Measurements from ENCODE around the gene GRID1. TPM values are rescaled to one million over a fixed set of nuclear protein-coding genes. Genes with fewer than 3 reads are reported as not detected.

The GRID1 gene
- total RNA-seq, 1 experiment from 2014 or later: 5.6 TPM

GRCh38 chr10:86248062-86248461 is 118.5 kb downstream of the GRID1 start:
- H3K36me3 ChIP-seq (ENCODE audit: control insufficient read depth in 1 of 2, insufficient read depth in 2 of 2, low read length in 2 of 2): no peaks in the 10 kb centered on the region
- RAD21 ChIA-PET (ENCODE audit: low non-redundant PET in 1 of 2, low total read pairs in 2 of 2, uncharacterized antibody in 2 of 2, unreplicated experiment in 2 of 2): no interaction called here
- intact Hi-C loops (cut with micrococcal nuclease): no loop called here
- TF ChIP-seq CEBPB (IDR thresholded peaks at IDR 0.05; ENCODE audit: low read depth) (no peak), TCF7L2 (IDR thresholded peaks at IDR 0.05; ENCODE audit: borderline replicate concordance, extremely low read depth, insufficient read depth, insufficient read length) (no peak), EZH2phosphoT487 (IDR thresholded peaks at IDR 0.05; ENCODE audit: borderline replicate concordance) (no peak), FOSL1 (IDR thresholded peaks at IDR 0.05; ENCODE audit: low read depth) (no peak), EGR1 (IDR thresholded peaks at IDR 0.05; ENCODE audit: low read depth) (no peak), JUND (IDR thresholded peaks at IDR 0.05) (no peak), ZNF274 (IDR thresholded peaks at IDR 0.05; ENCODE audit: low read depth, low read length) (no peak), RAD21 (IDR thresholded peaks at IDR 0.05; ENCODE audit: low read depth) (no peak), ELF1 (IDR thresholded peaks at IDR 0.05; ENCODE audit: borderline replicate concordance, low read depth) (no peak), ZFX (IDR thresholded peaks at IDR 0.05) (no peak), YY1 (IDR thresholded peaks at IDR 0.05; ENCODE audit: extremely low read depth, insufficient replicate concordance, low read depth, low read length) (no peak), SP1 (IDR thresholded peaks at IDR 0.05; ENCODE audit: low read depth) (no peak), POLR2A (IDR thresholded peaks at IDR 0.05; ENCODE audit: borderline replicate concordance, extremely low read depth, insufficient read depth, insufficient read length) (no peak), REST (IDR thresholded peaks at IDR 0.05; ENCODE audit: low read depth) (no peak), EZH2 (IDR thresholded peaks at IDR 0.05) (no peak), POLR2AphosphoS5 (IDR thresholded peaks at IDR 0.05; ENCODE audit: low read depth, low read length) (no peak), CBX3 (IDR thresholded peaks at IDR 0.05; ENCODE audit: low read depth) (no peak)
- TF ChIP-seq, protein P1, sequence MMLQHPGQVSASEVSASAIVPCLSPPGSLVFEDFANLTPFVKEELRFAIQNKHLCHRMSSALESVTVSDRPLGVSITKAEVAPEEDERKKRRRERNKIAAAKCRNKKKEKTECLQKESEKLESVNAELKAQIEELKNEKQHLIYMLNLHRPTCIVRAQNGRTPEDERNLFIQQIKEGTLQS (IDR thresholded peaks at IDR 0.05): no peak
- TF ChIP-seq, protein P2, sequence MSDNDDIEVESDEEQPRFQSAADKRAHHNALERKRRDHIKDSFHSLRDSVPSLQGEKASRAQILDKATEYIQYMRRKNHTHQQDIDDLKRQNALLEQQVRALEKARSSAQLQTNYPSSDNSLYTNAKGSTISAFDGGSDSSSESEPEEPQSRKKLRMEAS (IDR thresholded peaks at IDR 0.05): no peak
- TF ChIP-seq, protein P3, sequence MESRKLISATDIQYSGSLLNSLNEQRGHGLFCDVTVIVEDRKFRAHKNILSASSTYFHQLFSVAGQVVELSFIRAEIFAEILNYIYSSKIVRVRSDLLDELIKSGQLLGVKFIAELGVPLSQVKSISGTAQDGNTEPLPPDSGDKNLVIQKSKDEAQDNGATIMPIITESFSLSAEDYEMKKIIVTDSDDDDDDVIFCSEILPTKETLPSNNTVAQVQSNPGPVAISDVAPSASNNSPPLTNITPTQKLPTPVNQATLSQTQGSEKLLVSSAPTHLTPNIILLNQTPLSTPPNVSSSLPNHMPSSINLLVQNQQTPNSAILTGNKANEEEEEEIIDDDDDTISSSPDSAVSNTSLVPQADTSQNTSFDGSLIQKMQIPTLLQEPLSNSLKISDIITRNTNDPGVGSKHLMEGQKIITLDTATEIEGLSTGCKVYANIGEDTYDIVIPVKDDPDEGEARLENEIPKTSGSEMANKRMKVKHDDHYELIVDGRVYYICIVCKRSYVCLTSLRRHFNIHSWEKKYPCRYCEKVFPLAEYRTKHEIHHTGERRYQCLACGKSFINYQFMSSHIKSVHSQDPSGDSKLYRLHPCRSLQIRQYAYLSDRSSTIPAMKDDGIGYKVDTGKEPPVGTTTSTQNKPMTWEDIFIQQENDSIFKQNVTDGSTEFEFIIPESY (IDR thresholded peaks at IDR 0.05; ENCODE audit: extremely low read depth, insufficient replicate concordance, low read length): no peak
- H3K4me3 ChIP-seq (replicated peaks in 1 of 2; ENCODE audit: low read depth in 1 of 2, low read length in 2 of 2): no peak overlapping the region
- H3K9me2 ChIP-seq (ENCODE audit: insufficient read depth): no peaks in the 10 kb centered on the region
- H3K9me3 ChIP-seq (ENCODE audit: control insufficient read depth in 1 of 2, insufficient read depth in 1 of 2, low read depth in 1 of 2, low read length in 2 of 2): no peaks in the 10 kb centered on the region
- no TSS peak for BruUV-seq (replicated peaks)
- no peak for ATAC-seq
- DNase-seq (ENCODE audit: low read depth, low spot score): no peak
- POLR2A ChIA-PET: no interaction called here
- H2AFZ ChIP-seq (ENCODE audit: low read depth, low read length, poor library complexity, severe bottlenecking): no peak overlapping the region
- H3K27ac ChIP-seq (ENCODE audit: low read depth, low read length): no peak overlapping the region
- H3K27me3 ChIP-seq (ENCODE audit: insufficient read depth, low read length): no peaks in the 10 kb centered on the region
- CTCF ChIA-PET: no interaction called here
- no peak overlapping the region for H3K9ac ChIP-seq (ENCODE audit: low read length)
- no peak overlapping the region for H3K4me2 ChIP-seq (ENCODE audit: low read length)
- H3K4me1 ChIP-seq (ENCODE audit: control insufficient read depth in 1 of 2, insufficient read depth in 2 of 2, low read length in 2 of 2): peaks cover 1 to 2% of the 10 kb centered on the region in 2 experiments; a peak in 3 of 4 replicates
- no peaks in the 10 kb centered on the region for H4K20me1 ChIP-seq (ENCODE audit: insufficient read depth)
- no peaks in the 10 kb centered on the region for H3K79me2 ChIP-seq (ENCODE audit: insufficient read depth, low read length)

All from HCT116 (cell line).